A673 (cell line): Measurements from ENCODE around the gene GRM5.

ENCODE experiments used
- CTCF ChIP-seq: fragments of 300-800, 200-600 bp; sonication (generic); conservative IDR thresholded peaks from 2 replicates; pipeline ENCODE4 v1.5.1; 2017; ENCODE audit warnings: low read depth, mild to moderate bottlenecking, antibody characterized with exemption, low read length, moderate library complexity, mixed read lengths
- EZH2 ChIP-seq: fragments of 200-600 bp; sonication (generic); IDR thresholded peaks from 2 replicates; pipeline ENCODE4 v1.6.1; 2017; ENCODE audit warnings: borderline replicate concordance, low read depth, mild to moderate bottlenecking, mixed read lengths, antibody characterized with exemption, low read length; ENCODE audit not compliant: poor library complexity, severe bottlenecking

GRCh38 chr11:88507771-88508417 is 557.9 kb downstream of the GRM5 start:
- TF ChIP-seq CTCF (no peak), EZH2 (no peak)
